GM12872 (cell line): ENCODE results near the gene SMYD5.
A peak's percentile ranks its signal among the peaks of the same experiment; 100 is the strongest.

Source experiments
- TF ChIP-seq, protein P1 (sequence below): IDR thresholded peaks from 3 replicates; pipeline ENCODE4 v1.5.1; 2011; ENCODE audit warnings: low read depth, mild to moderate bottlenecking, low read length, moderate library complexity; ENCODE audit not compliant: insufficient read depth

The SMYD5 gene

DNA sequence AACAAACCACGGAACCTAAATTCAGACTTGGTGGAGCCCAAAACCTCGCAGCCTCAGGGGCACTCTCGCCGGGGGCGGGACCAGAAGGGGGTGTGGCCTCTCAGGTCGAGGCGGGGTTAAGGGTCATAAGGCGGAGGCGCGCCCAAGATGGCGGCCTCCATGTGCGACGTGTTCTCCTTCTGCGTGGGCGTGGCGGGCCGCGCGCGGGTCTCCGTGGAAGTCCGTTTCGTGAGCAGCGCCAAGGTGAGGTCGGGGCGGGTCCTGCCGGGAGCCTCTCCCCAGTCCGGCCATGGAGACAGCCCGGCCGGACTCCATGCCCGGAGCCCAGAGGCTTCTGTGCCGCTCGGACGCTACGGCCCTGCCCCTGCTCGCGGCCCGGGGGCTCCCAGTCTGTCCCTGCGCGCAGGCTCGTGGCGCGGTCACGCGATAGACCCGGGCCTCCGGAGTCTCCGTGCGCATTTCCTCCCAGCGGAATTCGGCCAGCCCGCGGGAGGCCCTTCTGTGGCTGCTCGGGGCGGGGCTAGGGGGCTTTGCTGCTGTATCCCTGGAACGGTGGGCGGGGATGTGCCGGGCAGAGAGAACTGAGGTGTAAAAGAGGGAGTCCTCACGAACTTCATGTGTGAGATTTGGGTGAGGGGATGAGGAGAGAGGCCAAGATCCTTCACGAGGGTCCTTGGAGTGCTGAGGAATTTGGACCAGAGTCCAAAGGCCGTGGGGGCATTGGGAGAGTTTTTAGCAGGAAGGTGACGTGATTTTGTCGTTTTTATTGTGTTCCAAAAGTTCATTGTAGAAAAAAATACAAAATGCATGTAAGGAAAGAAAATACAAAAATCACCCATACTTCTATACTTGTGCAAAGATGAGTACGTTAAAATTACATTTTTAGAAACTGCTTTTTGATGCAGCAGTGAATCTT is at the start of gene SMYD5:
Gene SMYD5, plus strand, starts transcription at position 126 of the 916 bp plus-strand sequence. Its CDS starts 22 bp downstream, at position 148.
- TF ChIP-seq, protein P1, sequence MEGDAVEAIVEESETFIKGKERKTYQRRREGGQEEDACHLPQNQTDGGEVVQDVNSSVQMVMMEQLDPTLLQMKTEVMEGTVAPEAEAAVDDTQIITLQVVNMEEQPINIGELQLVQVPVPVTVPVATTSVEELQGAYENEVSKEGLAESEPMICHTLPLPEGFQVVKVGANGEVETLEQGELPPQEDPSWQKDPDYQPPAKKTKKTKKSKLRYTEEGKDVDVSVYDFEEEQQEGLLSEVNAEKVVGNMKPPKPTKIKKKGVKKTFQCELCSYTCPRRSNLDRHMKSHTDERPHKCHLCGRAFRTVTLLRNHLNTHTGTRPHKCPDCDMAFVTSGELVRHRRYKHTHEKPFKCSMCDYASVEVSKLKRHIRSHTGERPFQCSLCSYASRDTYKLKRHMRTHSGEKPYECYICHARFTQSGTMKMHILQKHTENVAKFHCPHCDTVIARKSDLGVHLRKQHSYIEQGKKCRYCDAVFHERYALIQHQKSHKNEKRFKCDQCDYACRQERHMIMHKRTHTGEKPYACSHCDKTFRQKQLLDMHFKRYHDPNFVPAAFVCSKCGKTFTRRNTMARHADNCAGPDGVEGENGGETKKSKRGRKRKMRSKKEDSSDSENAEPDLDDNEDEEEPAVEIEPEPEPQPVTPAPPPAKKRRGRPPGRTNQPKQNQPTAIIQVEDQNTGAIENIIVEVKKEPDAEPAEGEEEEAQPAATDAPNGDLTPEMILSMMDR, result no peak

DNA sequence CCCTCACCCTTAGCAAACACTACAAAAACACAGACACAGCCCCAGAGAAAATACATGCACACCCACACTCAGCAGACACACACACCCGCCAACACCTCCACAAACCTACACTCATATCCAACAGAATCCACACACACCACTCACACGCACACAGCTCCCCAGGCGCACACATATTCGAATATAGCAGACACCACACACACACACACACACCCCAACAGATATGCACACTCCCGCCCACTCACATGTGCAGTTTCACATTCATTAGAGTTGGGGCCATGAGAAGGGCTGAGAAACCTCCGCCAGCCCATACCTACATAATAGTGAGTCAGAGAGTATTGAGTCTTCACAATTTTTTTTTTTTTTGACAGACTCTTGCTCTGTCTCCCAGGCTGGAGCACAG is 41.1 kb upstream of the SMYD5 start:
- TF ChIP-seq, protein P1, result no peak

DNA sequence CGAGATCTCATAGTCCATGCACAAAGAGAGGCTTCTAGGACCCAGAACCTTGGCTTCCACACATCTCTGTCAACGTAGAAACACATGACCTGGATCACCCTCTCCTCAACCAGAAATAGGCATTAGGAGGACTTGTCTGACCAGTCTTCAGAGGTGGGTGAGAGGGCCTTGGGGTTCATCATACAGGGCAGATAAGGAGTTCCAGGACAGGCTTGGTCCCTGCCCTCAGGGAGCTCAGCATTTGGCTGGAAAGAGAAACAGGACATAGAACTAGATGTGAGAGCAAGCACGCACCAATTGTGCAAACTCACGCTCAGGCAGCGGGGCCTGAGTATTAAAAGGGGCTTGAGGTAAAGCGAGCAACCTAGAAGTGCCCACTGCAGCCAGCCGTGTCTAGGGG is 40.3 kb upstream of the SMYD5 start:
- TF ChIP-seq, protein P1, result no peak

DNA sequence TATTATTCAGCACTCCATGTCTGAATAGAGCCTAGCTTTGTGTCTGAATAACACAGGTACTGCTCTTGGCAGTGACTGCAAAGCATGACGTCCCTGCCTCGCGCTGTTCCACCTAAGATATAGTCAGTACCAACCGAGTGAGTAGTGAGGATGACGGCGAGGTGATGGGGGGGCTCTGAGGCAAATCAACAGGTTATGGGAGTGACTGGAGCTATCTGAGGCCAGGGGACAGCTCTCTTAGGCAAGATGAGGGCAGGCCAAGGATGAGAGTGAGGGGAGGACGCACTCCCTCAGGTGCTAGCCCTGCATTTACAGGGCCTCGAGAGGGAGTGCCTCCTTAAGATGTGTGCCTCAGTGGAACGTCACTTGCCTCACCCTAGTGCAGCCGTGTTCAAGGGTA is 39.8 kb upstream of the SMYD5 start:
- TF ChIP-seq, protein P1, result no peak

DNA sequence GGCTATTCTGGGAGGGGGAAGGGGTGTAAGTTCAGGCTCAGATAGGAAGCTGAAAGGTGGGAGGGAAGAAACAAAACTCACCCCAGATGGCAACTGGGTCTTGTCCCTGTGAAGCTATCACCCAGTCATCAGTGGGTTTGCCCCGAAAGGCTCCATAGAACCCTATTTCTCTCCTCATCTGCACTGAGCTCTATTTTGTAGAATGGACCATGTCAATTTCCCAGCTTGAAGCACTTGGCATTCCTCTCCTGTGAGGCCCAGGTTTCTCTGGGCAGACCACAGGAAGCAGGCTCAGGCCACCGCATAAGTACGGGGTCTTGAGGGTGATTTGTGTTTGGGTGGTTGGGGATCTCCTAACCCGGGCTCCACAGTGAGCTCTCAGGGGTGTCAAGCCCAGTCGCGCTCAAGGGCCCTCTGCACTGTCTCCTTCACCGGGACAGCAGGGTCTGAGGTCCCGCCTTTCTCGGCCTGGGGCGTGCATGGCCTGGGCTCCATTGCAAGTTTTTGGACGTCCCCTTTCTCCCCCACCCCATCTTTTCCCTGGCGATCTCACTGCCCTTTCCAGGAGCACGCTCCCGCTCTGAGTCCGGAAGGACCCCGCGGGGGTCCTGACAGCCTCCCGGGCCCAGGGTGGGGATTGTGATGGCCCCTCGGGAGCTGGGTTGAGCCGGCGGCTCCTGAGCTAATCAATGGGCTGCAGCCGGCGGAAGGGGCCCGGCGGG is 38.9 kb upstream of the SMYD5 start:
- TF ChIP-seq, protein P1, result no peak

DNA sequence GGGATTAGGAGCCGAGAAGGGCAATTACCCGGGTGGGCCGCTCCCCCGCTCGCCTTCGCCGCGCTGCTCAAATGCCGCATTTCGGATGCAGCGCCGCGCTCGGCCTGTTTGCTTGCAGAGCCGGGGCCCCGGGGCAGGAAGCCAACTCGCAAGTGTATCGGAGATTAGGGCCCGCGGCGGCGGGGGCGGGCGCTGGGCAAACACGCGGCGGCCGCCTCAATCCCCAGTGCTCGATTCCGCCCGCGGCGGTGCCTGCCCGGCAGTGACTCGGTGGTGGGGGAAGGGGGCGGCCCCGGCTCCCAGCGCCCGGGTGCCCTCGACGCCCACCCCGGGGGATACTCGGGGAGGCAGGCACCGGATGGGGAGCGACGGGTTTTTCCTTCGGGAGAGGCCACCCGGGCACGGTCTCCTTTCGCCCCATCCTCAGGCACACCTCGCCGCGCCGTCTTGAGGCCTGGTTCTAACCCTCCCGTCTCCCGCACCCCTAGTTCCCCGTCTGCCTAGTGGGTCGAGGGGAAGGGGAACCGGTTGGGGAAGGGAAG is 38.3 kb upstream of the SMYD5 start:
- TF ChIP-seq, protein P1, result no peak

DNA sequence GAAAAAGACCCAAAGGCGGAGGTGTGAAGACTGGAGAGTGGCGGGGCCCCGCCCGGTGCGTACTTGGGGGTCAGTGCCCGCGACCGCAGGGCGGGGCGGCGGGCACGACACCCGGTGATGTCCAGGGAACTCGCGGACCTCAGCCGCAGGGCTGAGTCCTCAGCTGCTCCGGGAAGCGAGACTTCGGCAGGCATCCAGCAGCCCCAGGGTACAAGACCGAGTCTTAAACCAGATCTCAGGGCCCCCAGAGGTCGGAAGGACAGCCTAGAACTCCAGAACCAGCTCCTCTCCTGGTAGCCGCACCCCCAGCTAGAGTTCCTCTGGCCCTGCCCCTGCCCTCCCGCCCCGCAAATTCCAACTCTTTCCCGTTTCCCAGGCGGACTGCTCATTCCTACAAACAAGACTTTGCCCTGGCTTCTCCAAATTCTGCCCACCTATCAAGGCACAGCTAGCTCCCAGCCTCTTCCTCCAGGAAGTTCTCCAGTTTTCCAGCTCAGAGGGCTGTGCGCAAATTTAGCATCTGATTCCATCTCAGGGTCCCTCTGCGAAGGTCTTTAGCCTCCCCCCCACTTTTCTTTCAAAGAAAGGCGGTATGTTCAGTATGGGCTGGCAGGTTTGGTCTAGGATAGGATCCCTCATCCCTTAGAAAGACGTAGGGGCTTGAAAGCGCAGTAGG is 37.7 kb upstream of the SMYD5 start:
- TF ChIP-seq, protein P1, result peak; percentile 34; the same call in 1 of the 3 replicates
